Tibial artery (tissue), 4 donors: ENCODE data around the gene CEBPZOS.

Source experiments
- DNase-seq, 2 donors: peaks; one replicate each; pipeline ENCODE4 v3.0.0-alpha.2; 2019
- H3K27ac ChIP-seq, 2 donors: fragments of 200-600 bp; sonication (generic) in 1 of 2; 1 replicate in 1 of 2; 2 replicates in 1 of 2; pipeline ENCODE4 v1.5.1; 2018 to 2019; ENCODE audit warnings: mild to moderate bottlenecking in 1 of 2
- H3K27me3 ChIP-seq, 2 donors: fragments of 200-600 bp; sonication (generic) in 1 of 2; one replicate each; pipeline versions ENCODE4 v1.5.1 to v1.6.0; 2016 to 2019
- H3K36me3 ChIP-seq, 3 donors: fragments of 200-600 bp; sonication (generic) in 2 of 3; one replicate each; pipeline ENCODE4 v1.5.1; 2016 to 2019; ENCODE audit warnings: mild to moderate bottlenecking in 2 of 3
- H3K4me1 ChIP-seq, 4 donors: fragments of 200-600 bp; sonication (generic) in 2 of 4; 1 replicate in 3 of 4; 2 replicates in 1 of 4; pipeline ENCODE4 v1.5.1; 2016 to 2019
- H3K4me3 ChIP-seq, 2 donors: fragments of 200-600 bp; sonication (generic) in 1 of 2; 1 replicate in 1 of 2; 2 replicates in 1 of 2; pipeline ENCODE4 v1.5.1; 2018 to 2019; ENCODE audit warnings: mild to moderate bottlenecking in 2 of 2
- H3K9me3 ChIP-seq, 3 donors: fragments of 200-600 bp; sonication (generic) in 1 of 3; one replicate each; pipeline ENCODE4 v1.5.1; 2016 to 2019
- intact Hi-C: fragments of 100-400 bp; cut with DNase I; formaldehyde crosslinking; loops from one replicate; pipeline ENCODE4 v1.15.0; 2023; ENCODE audit warnings: low total_unique reads
- TF ChIP-seq, protein P1 (sequence below), 2 experiments: fragments of 200-600 bp in 1 of 2; fragments of 450-650 bp in 1 of 2; IDR thresholded peaks; one replicate each; pipeline ENCODE4 v1.5.1; 2017 to 2019; ENCODE audit warnings: antibody characterized with exemption in 2 of 2, mild to moderate bottlenecking in 1 of 2, moderate library complexity in 1 of 2

CEBPZOS gene

DNA sequence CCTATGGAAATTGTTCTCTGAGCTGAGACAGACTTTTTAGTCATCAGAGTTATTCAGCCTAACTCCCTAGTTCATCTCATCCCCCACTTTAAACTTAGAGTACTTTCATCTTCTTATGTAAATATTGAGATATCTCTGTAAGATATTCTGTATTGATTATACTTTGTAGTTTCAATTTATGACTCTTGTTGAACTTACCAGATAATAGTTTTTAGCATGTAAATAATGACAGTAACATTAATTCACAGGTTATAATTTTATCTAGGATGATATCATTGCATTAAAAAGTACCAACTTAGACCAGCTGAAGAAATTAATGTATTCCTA is 24.7 kb upstream of the CEBPZOS start:
- intact Hi-C loops: no loop called here
- TF ChIP-seq, protein P1, sequence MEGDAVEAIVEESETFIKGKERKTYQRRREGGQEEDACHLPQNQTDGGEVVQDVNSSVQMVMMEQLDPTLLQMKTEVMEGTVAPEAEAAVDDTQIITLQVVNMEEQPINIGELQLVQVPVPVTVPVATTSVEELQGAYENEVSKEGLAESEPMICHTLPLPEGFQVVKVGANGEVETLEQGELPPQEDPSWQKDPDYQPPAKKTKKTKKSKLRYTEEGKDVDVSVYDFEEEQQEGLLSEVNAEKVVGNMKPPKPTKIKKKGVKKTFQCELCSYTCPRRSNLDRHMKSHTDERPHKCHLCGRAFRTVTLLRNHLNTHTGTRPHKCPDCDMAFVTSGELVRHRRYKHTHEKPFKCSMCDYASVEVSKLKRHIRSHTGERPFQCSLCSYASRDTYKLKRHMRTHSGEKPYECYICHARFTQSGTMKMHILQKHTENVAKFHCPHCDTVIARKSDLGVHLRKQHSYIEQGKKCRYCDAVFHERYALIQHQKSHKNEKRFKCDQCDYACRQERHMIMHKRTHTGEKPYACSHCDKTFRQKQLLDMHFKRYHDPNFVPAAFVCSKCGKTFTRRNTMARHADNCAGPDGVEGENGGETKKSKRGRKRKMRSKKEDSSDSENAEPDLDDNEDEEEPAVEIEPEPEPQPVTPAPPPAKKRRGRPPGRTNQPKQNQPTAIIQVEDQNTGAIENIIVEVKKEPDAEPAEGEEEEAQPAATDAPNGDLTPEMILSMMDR (IDR thresholded peaks at IDR 0.05): no peak
- DNase-seq: no peak
- H3K4me3 ChIP-seq: no peak overlapping the region
- H3K9me3 ChIP-seq: no peaks in the 10 kb centered on the region
- H3K4me1 ChIP-seq: no peaks in the 10 kb centered on the region
- H3K27ac ChIP-seq: no peak overlapping the region
- H3K36me3 ChIP-seq: no peaks in the 10 kb centered on the region
- H3K27me3 ChIP-seq: no peaks in the 10 kb centered on the region

DNA sequence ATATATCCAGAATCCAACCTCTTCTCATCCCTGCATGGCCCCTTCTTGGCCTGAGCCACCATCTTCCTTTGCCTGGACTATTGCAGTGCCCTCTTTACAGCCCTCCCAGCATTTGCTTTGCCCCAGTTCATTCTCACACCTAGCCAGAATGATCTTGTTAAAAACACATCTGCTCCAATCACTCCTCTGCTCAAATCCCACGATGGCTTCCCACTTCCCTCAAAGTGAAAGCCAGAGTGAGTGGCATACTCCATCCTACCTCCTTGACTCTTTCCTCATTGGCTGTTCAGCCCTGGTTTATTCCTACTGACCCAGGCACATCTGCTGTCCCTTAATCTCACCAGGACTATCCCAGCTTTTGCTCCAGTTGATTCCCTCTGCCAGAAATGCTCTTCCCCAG is 22.6 kb upstream of the CEBPZOS start:
- no peaks in the 10 kb centered on the region for H3K36me3 ChIP-seq
- no peak overlapping the region for H3K4me3 ChIP-seq
- H3K9me3 ChIP-seq: no peaks in the 10 kb centered on the region
- no peak overlapping the region for H3K27ac ChIP-seq
- H3K27me3 ChIP-seq: no peaks in the 10 kb centered on the region
- TF ChIP-seq, protein P1 (IDR thresholded peaks at IDR 0.05): no peak
- intact Hi-C loops: no loop called here
- no peak for DNase-seq
- H3K4me1 ChIP-seq: no peaks in the 10 kb centered on the region

DNA sequence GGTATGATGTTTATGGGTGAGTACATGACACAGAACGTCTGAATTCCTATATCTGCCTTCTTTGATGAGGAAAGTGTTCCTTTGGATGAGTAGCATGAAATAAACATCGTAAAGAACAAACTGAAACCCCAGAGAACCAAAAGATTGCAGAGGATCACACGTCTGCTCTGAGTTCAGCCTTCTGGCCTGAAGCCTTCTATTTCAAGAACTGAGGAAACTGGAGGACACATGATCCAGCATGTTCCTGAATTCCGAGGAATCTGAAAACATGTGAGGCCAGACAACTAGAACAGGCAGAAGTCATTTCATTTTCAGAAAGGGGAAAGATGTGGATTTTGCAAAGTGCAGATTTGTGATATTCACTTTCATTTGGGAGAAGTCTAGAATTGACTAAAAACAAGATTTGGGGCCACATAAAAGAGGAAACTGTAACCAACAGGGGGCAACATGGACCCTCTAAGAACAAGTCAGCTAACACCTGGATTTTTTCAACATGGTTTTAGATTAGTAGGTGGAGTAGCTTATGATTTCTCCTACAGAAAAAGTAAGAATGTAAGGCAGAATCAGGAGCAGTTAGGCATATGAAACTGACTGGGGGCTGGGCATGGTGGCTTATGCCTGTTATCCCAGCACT is 16.2 kb upstream of the CEBPZOS start:
- H3K27ac ChIP-seq: no peak overlapping the region
- no peaks in the 10 kb centered on the region for H3K9me3 ChIP-seq
- no peaks in the 10 kb centered on the region for H3K27me3 ChIP-seq
- H3K36me3 ChIP-seq: no peaks in the 10 kb centered on the region
- no peak overlapping the region for H3K4me3 ChIP-seq
- intact Hi-C loops: no loop called here
- H3K4me1 ChIP-seq: no peaks in the 10 kb centered on the region
- TF ChIP-seq, protein P1 (IDR thresholded peaks at IDR 0.05): no peak
- DNase-seq: no peak

DNA sequence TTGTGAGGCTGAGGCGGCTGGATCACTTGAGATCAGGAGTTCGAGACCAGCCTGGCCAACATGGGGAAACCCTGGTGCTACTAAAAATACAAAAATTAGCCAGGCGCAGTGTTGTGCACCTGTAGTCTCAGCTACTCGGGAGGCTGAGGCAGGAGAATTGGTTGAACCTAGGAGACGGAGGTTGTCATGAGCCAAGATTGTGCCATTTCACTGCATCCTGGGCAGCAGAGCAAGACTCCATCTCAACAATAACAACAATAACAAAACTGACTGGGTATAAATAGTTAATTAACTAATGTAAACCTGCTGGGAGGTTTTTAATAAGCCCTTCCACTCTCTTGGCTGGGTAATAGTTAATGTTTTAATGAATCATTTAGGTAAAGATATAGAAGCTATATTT is 15.7 kb upstream of the CEBPZOS start:
- Histone ChIP-seq H3K4me1 (no peaks in the 10 kb centered on the region), H3K27ac (no peak overlapping the region), H3K9me3 (no peaks in the 10 kb centered on the region), H3K4me3 (no peak overlapping the region), H3K36me3 (no peaks in the 10 kb centered on the region), H3K27me3 (no peaks in the 10 kb centered on the region)
- no peak for DNase-seq
- intact Hi-C loops: no loop called here
- TF ChIP-seq, protein P1 (IDR thresholded peaks at IDR 0.05): no peak

DNA sequence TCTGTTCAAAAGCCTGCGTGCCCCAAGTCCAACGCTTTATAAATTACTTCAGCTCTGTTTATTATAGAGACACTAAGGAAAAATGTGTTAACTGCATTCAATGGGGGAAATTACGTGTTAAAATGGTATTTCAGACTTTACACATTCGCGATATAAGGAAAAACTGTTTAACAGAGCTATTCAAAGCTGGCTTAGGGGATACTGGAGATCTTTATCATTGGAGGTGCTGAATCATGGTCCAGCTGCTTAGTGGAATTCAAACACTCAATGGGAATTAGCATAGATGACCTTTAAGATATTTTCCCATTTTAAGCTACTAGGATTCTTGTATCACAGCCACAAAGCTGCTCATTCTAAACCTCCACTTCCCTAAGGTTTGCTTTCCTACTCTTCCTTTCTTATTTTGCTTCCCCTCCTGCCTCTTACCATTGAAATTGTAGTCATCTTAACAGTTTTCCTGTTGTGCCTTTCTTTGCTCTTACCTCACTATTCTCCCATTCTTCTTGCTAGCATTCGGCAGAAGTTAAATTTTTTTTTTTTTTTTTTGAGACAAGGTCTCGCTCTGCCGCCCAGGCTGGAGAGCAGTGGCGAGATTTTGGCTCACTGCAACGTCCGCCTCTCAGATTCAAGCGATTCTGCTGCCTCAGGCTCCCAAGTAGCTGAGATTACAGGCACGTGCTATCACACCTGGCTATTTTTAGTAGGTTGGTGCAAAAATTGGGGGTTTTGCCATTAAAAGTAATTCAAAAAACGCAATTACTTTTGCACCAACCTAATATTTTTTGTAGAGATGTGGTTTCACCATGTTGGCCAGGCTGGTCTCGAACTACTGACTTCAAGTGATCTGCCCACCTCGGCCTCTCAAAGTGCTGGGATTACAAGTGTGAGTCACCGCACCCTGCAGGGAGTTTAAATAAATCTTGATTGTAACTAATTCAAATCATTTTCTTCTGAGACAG is 14.3 kb upstream of the CEBPZOS start:
- no peak for DNase-seq
- no peak overlapping the region for H3K4me3 ChIP-seq
- TF ChIP-seq, protein P1 (IDR thresholded peaks at IDR 0.05): no peak
- H3K9me3 ChIP-seq: no peaks in the 10 kb centered on the region
- H3K27me3 ChIP-seq: no peaks in the 10 kb centered on the region
- H3K4me1 ChIP-seq: no peaks in the 10 kb centered on the region
- intact Hi-C loops: no loop called here
- no peak overlapping the region for H3K27ac ChIP-seq
- no peaks in the 10 kb centered on the region for H3K36me3 ChIP-seq
